IPS DF 6.9 (cell line): ENCODE results near the gene PBRM1.
"Not testable (repeated sequence)": the region's sequence is repeated elsewhere in the genome, so short reads cannot be mapped to it uniquely, and the experiment has no call there.

Source experiments
- DNase-seq: peaks from one replicate; pipeline ENCODE4 v3.0.0-alpha.2; 2013; ENCODE audit warnings: low read depth, low spot score
- H3K27ac ChIP-seq: one replicate; pipeline ENCODE4 v1.5.1; 2013; ENCODE audit warnings: low read length, control low read depth
- H3K27me3 ChIP-seq: 2 replicates; pipeline ENCODE4 v1.6.1; 2013; ENCODE audit warnings: mild to moderate bottlenecking, low read length; ENCODE audit not compliant: control insufficient read depth, insufficient read depth
- H3K36me3 ChIP-seq: 2 replicates; pipeline ENCODE4 v1.6.1; 2013; ENCODE audit warnings: low read length; ENCODE audit not compliant: control insufficient read depth, insufficient read depth
- H3K4me1 ChIP-seq: 2 replicates; pipeline ENCODE4 v1.6.1; 2013; ENCODE audit warnings: low read length; ENCODE audit not compliant: control insufficient read depth, insufficient read depth
- H3K4me3 ChIP-seq: 2 replicates; pipeline ENCODE4 v1.5.1; 2013; ENCODE audit warnings: mild to moderate bottlenecking, low read length
- H3K9me3 ChIP-seq: 2 replicates; pipeline ENCODE4 v1.6.1; 2013; ENCODE audit warnings: low read length, inconsistent platforms; ENCODE audit not compliant: control insufficient read depth, insufficient read depth
- WGBS: extraction: QIAGEN DNeasy Blood & Tissue Kit; methylation state at CpG from one replicate; pipeline ENCODE4 v1.1.7; 2013; ENCODE audit warnings: mixed read lengths, missing lambda C conversion rate; ENCODE audit not compliant: insufficient read length, insufficient coverage; 5-methylcytosine and 5-hydroxymethylcytosine counted together

PBRM1 gene

GRCh38 chr3:52530918-52531826 lies 154.5 kb downstream of the PBRM1 start:
- Histone ChIP-seq H3K9me3 (no peaks in the 10 kb centered on the region), H3K36me3 (peaks cover 29% of the 10 kb centered on the region), H3K4me3 (no peak overlapping the region), H3K27ac (no peak overlapping the region), H3K4me1 (0 out of 2 replicates have a peak, but pooled peaks cover 7% of the 10 kb centered on the region), H3K27me3 (no peaks in the 10 kb centered on the region)
- no CpG with 5 or more reads among the region's 10 CpGs for WGBS
- DNase-seq = no peak

GRCh38 chr3:52529376-52530333 lies 156.1 kb downstream of the PBRM1 start:
- Histone ChIP-seq H3K27ac (no peak overlapping the region), H3K9me3 (no peaks in the 10 kb centered on the region), H3K4me1 (0 out of 2 replicates have a peak, but pooled peaks cover 5% of the 10 kb centered on the region), H3K27me3 (no peaks in the 10 kb centered on the region), H3K36me3 (peaks cover 41% of the 10 kb centered on the region), H3K4me3 (no peak overlapping the region)
- no peak for DNase-seq
- no CpG with 5 or more reads among the region's 12 CpGs for WGBS

GRCh38 chr3:52528586-52529375 lies 156.9 kb downstream of the PBRM1 start:
- H3K36me3 ChIP-seq = peaks cover 48% of the 10 kb centered on the region

GRCh38 chr3:52527732-52528585 lies 157.8 kb downstream of the PBRM1 start:
- no peak overlapping the region for H3K4me3 ChIP-seq
- WGBS = no CpG with 5 or more reads among the region's 18 CpGs
- no peaks in the 10 kb centered on the region for H3K27me3 ChIP-seq
- H3K4me1 ChIP-seq = 0 out of 2 replicates have a peak, but pooled peaks cover 3% of the 10 kb centered on the region
- H3K36me3 ChIP-seq = peaks cover 48% of the 10 kb centered on the region
- H3K27ac ChIP-seq = no peak overlapping the region
- DNase-seq = no peak
- H3K9me3 ChIP-seq = no peaks in the 10 kb centered on the region

More at GRCh38 chr3:52528586-52529375, 156.9 kb downstream of the PBRM1 start:
- Histone ChIP-seq H3K4me1 (0 out of 2 replicates have a peak, but pooled peaks cover 3% of the 10 kb centered on the region), H3K9me3 (no peaks in the 10 kb centered on the region), H3K4me3 (no peak overlapping the region), H3K27ac (no peak overlapping the region), H3K27me3 (no peaks in the 10 kb centered on the region)
- DNase-seq = no peak
- WGBS = no CpG with 5 or more reads among the region's 25 CpGs

GRCh38 chr3:52527039-52527731 lies 158.5 kb downstream of the PBRM1 start:
- Histone ChIP-seq H3K27me3 (no peaks in the 10 kb centered on the region), H3K9me3 (no peaks in the 10 kb centered on the region), H3K27ac (no peak overlapping the region), H3K4me3 (no peak overlapping the region), H3K36me3 (peaks cover 48% of the 10 kb centered on the region), H3K4me1 (0 out of 2 replicates have a peak, but pooled peaks cover 1% of the 10 kb centered on the region)
- WGBS = no CpG with 5 or more reads among the region's 14 CpGs
- DNase-seq = no peak

GRCh38 chr3:52526671-52527038 lies 159.1 kb downstream of the PBRM1 start:
- not testable (repeated sequence) for H3K27me3 ChIP-seq, DNase-seq, H3K9me3 ChIP-seq, H3K27ac ChIP-seq, H3K4me3 ChIP-seq, H3K4me1 ChIP-seq
- peaks cover 48% of the 10 kb centered on the region for H3K36me3 ChIP-seq
- WGBS = no CpG with 5 or more reads among the region's 5 CpGs

GRCh38 chr3:52525680-52526561 lies 159.8 kb downstream of the PBRM1 start:
- H3K9me3 ChIP-seq = no peaks in the 10 kb centered on the region
- H3K36me3 ChIP-seq = peaks cover 48% of the 10 kb centered on the region
- H3K27ac ChIP-seq = no peak overlapping the region
- no peaks in the 10 kb centered on the region for H3K4me1 ChIP-seq
- WGBS = no CpG with 5 or more reads among the region's 9 CpGs
- no peak for DNase-seq
- no peaks in the 10 kb centered on the region for H3K27me3 ChIP-seq
- no peak overlapping the region for H3K4me3 ChIP-seq

- no peak for DNase-seq
- no CpG with 5 or more reads among the region's 34 CpGs for WGBS
- H3K9me3 ChIP-seq = no peaks in the 10 kb centered on the region
- H3K4me1 ChIP-seq = no peaks in the 10 kb centered on the region
- peaks cover 48% of the 10 kb centered on the region for H3K36me3 ChIP-seq
- no peaks in the 10 kb centered on the region for H3K27me3 ChIP-seq
- no peak overlapping the region for H3K4me3 ChIP-seq
- no peak overlapping the region for H3K27ac ChIP-seq
Measured at GRCh38 chr3:52524752-52525679, 160.7 kb downstream of the PBRM1 start.
